Activated CD8-positive, alpha-beta memory T cell treated with anti-CD3 and anti-CD28 coated beads for 48 hours (primary cell): ENCODE data around the gene AIP.

Experiments used
- DNase-seq, 3 experiments: peaks; one replicate each; pipeline ENCODE4 v3.0.0-alpha.2; 2020; ENCODE audit warnings: low read depth in 2 of 3, low spot score in 2 of 3

Gene AIP

GRCh38 chr11:67492801-67493547 lies 10.1 kb downstream of the AIP start:
- DNase-seq, result no peak

GRCh38 chr11:67493548-67494370 lies 10.9 kb downstream of the AIP start:
- DNase-seq, result no peak

- no peak for DNase-seq
These were observed 11.8 kb downstream of the AIP start for GRCh38 chr11:67494371-67495233.

GRCh38 chr11:67495234-67496005 lies 12.6 kb downstream of the AIP start:
- no peak for DNase-seq

GRCh38 chr11:67496113-67496512 lies 13.3 kb downstream of the AIP start:
- DNase-seq, result no peak

GRCh38 chr11:67497656-67498291 lies 14.9 kb downstream of the AIP start:
- DNase-seq, result no peak

GRCh38 chr11:67498544-67498972 lies 15.7 kb downstream of the AIP start:
- no peak for DNase-seq

- DNase-seq, result no peak
These were observed 17.1 kb downstream of the AIP start for GRCh38 chr11:67499808-67500483.

GRCh38 chr11:67500484-67500821 lies 17.6 kb downstream of the AIP start:
- no peak for DNase-seq

GRCh38 chr11:67500831-67501715 lies 18.2 kb downstream of the AIP start:
- no peak for DNase-seq

- no peak for DNase-seq
These were observed 19.0 kb downstream of the AIP start for GRCh38 chr11:67501854-67502253.

- no peak for DNase-seq
These were observed 19.6 kb downstream of the AIP start for GRCh38 chr11:67502328-67502979.

- no peak for DNase-seq
These were observed 20.5 kb downstream of the AIP start for GRCh38 chr11:67503119-67504004.

- DNase-seq, result no peak
These were observed 21.5 kb downstream of the AIP start for GRCh38 chr11:67504005-67504949.

GRCh38 chr11:67504950-67505581 lies 22.2 kb downstream of the AIP start, which contains the start of gene PITPNM1:
TSS of gene PITPNM1 (minus strand) at chr11:67505363. CDS start at chr11:67504180, 1,183 bp downstream.
- peak in 2 of 3 experiments; percentile 53 to 74 for DNase-seq
